ENCODE results near the gene TAOK1. TPM values are rescaled to one million over a fixed set of nuclear protein-coding genes. Genes with fewer than 3 reads are reported as not detected.

The TAOK1 gene
- total and polyA plus RNA-seq, 9 of the 15 experiments (the other 6 are each of a cell fraction or from before 2014, with no cell fraction given) = 3.2 to 33.1 (median 16.5) TPM

GRCh38 chr17:29594519-29595090 is 204.4 kb downstream of the TAOK1 start:
- no peaks in the 10 kb centered on the region for H3K36me3 ChIP-seq (ENCODE audit: control insufficient read depth, insufficient read depth, low read length)
- CTCF ChIA-PET (ENCODE audit: low intra/inter-chr PET ratio) = no interaction called here
- peak overlapping the region; percentile 63; the same call in 1 of the 2 replicates for H3K4me3 ChIP-seq
- in situ Hi-C loops (cut with MboI) (no loop called here), intact Hi-C loops (cut with micrococcal nuclease) (loop anchor here (5.0 kb wide), 1 partner anchor 202 kb away; the partner anchor contains the start of gene TAOK1)
- H2AFZ ChIP-seq (ENCODE audit: low read depth, low read length) = no peak overlapping the region
- POLR2A ChIA-PET = interaction anchor here (0.6 to 1.0 kb wide), 2 partner anchors 65 to 633 kb away, joined by 4 read pairs; no protein-coding TSS in a partner anchor
- no peaks in the 10 kb centered on the region for H3K27me3 ChIP-seq (ENCODE audit: control insufficient read depth in 2 of 2, insufficient read depth in 2 of 2, low read length in 2 of 2)
- no peaks in the 10 kb centered on the region for H3K9me3 ChIP-seq (replicated peaks; ENCODE audit: control insufficient read depth, insufficient read depth, low read depth, low read length)
- H3K4me2 ChIP-seq (ENCODE audit: insufficient read depth, low read length) = peak overlapping the region; percentile 77
- peak overlapping the region in 1 of 2 experiments; percentile 91; a peak in 2 of 4 replicates for H3K9ac ChIP-seq (ENCODE audit: insufficient read depth in 1 of 2, low read depth in 2 of 2, low read length in 2 of 2)
- BruUV-seq (replicated peaks) = no TSS peak
- H3K4me1 ChIP-seq (replicated peaks in 1 of 2; ENCODE audit: control insufficient read depth in 2 of 2, insufficient read depth in 2 of 2, low read length in 2 of 2) = peaks cover 38 to 76% of the 10 kb centered on the region in 2 experiments
- no peak overlapping the region for H3K27ac ChIP-seq (ENCODE audit: extremely low read depth, low read depth, low read length)
- peaks cover 12% of the 10 kb centered on the region for H4K20me1 ChIP-seq (replicated peaks; ENCODE audit: control insufficient read depth, insufficient read depth, low read length)
- DNase-seq (ENCODE audit: extremely low read depth in 1 of 4, low spot score in 3 of 4) (no peak), ATAC-seq (no peak), FAIRE-seq (no peak)
- 73% methylated on average over 10 of the region's 11 CpGs for WGBS (ENCODE audit: insufficient coverage, low coverage, missing lambda C conversion rate)
- H3K79me2 ChIP-seq (ENCODE audit: control insufficient read depth, insufficient read depth, low read length) = peaks cover 6% of the 10 kb centered on the region; the same call in 2 of the 3 replicates
- TF ChIP-seq, protein P1, sequence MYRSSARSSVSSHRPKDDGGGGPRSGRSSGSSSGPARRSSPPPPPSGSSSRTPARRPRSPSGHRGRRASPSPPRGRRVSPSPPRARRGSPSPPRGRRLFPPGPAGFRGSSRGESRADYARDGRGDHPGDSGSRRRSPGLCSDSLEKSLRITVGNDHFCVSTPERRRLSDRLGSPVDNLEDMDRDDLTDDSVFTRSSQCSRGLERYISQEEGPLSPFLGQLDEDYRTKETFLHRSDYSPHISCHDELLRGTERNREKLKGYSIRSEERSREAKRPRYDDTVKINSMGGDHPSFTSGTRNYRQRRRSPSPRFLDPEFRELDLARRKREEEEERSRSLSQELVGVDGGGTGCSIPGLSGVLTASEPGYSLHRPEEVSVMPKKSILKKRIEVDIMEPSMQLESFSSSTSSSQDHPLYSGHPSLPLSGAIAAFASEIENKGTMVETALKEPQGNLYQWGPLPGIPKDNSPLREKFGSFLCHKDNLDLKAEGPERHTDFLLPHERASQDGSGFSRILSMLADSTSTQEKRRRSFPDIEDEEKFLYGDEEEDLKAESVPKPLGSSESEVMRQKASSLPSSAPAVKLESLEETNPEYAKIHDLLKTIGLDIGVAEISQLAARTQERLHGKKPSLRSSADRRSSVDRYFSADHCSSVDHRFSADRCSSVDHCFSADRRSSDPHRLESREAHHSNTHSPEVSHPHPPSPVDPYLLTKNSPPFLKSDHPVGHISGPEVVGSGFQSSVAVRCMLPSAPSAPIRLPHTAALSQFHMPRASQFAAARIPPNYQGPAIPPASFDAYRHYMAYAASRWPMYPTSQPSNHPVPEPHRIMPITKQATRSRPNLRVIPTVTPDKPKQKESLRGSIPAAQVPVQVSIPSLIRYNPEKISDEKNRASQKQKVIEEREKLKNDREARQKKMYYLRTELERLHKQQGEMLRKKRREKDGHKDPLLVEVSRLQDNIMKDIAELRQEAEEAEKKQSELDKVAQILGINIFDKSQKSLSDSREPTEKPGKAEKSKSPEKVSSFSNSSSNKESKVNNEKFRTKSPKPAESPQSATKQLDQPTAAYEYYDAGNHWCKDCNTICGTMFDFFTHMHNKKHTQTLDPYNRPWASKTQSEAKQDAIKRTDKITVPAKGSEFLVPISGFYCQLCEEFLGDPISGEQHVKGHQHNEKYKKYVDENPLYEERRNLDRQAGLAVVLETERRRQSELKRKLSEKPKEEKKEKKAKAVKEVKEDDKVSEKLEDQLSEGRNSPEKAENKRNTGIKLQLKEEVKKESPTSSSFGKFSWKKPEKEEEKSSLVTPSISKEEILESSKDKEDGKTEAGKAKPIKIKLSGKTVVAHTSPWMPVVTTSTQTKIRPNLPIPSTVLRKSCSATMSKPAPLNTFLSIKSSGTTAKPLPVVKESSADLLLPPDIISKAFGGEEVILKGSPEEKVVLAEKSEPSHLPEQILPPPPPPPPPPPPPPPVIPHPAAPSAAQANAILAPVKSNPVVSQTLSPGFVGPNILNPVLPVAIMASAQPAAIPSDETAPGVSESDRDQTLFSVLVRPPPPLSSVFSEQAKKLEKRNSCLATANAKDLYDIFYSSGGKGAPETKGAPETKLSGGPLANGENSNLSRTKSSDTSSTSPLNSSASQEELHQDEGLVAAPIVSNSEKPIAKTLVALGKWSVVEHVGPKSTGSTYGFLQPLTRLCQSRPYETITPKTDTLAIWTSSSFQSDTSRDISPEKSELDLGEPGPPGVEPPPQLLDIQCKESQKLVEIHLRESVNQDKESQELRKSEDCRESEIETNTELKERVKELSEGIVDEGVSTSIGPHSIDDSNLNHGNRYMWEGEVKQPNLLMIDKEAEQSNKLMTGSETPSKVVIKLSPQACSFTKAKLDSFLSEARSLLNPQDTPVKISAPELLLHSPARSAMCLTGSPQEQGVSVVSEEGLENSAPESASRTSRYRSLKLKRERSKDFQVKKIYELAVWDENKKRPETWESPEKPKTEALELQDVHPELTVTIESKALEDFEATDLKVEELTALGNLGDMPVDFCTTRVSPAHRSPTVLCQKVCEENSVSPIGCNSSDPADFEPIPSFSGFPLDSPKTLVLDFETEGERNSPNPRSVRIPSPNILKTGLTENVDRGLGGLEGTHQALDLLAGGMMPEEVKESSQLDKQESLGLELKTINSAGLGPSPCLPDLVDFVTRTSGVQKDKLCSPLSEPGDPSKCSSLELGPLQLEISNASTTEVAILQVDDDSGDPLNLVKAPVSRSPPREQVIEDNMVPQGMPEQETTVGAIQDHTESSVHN (IDR thresholded peaks at IDR 0.05; ENCODE audit: borderline replicate concordance in 1 of 2, low read depth in 1 of 2) = no peak
- TF ChIP-seq CTCF (IDR thresholded peaks at IDR 0.05 in 2 of 3, conservative IDR thresholded peaks at IDR 0.05 in 1 of 3; ENCODE audit: insufficient read depth in 2 of 3, low read depth in 1 of 3, low read length in 3 of 3) = 0 out of 6 replicates have a peak, but pooled peaks of 1 of the 3 experiments have one; percentile 4
- H3K9me1 ChIP-seq (ENCODE audit: control insufficient read depth, insufficient read depth, low read length) = peaks cover 4% of the 10 kb centered on the region

All from K562 (cell line).